Measurements from ENCODE around the gene CDK11A. TPM values are rescaled to one million over a fixed set of nuclear protein-coding genes. Genes with fewer than 3 reads are reported as not detected.
"Not testable (repeated sequence)": the region's sequence is repeated elsewhere in the genome, so short reads cannot be mapped to it uniquely, and the experiment has no call there.

CDK11A gene
- total RNA-seq, 4 donors from 2014 or later: 10.8 to 53.4 (median 23.8) TPM

DNA sequence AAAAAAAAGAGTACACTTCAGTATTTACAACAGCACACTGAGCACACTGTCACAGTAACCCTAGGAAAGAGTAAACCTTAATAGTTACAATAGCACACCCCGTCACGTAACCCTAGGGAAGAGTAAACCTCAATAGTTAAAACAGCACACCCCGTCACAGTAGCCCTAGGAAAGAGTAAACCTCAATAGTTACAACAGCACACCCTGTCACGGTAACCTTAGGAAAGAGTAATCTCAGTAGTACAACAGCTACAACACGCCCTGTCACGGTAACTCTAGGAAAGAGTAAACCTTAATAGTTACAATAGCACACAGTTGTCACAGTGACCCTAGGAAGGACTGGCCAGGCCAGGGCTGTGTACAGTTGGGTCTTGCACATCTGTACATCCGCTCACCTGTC, 3.0 kb downstream of the CDK11A start:
- Histone ChIP-seq H3K9me3 (no peaks in the 10 kb centered on the region), H3K27me3 (no peaks in the 10 kb centered on the region), H3K36me3 (peaks cover 3 to 48% of the 10 kb centered on the region in 2 donors), H3K4me3 (no peak overlapping the region), H3K27ac (no peak overlapping the region), H3K4me1 (peaks cover 0 to 11% (median 0%) of the 10 kb centered on the region in 3 donors)
- WGBS, 2 donors (ENCODE audit: low coverage in 1 of 2): 0 to 68% methylated on average over 1 to 6 of the region's 7 CpGs
- ATAC-seq: no peak
- no peak for TF ChIP-seq POLR2A (IDR thresholded peaks at IDR 0.05)
- TF ChIP-seq, protein P1, sequence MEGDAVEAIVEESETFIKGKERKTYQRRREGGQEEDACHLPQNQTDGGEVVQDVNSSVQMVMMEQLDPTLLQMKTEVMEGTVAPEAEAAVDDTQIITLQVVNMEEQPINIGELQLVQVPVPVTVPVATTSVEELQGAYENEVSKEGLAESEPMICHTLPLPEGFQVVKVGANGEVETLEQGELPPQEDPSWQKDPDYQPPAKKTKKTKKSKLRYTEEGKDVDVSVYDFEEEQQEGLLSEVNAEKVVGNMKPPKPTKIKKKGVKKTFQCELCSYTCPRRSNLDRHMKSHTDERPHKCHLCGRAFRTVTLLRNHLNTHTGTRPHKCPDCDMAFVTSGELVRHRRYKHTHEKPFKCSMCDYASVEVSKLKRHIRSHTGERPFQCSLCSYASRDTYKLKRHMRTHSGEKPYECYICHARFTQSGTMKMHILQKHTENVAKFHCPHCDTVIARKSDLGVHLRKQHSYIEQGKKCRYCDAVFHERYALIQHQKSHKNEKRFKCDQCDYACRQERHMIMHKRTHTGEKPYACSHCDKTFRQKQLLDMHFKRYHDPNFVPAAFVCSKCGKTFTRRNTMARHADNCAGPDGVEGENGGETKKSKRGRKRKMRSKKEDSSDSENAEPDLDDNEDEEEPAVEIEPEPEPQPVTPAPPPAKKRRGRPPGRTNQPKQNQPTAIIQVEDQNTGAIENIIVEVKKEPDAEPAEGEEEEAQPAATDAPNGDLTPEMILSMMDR (IDR thresholded peaks at IDR 0.05): no peak

GRCh38 chr1:1715109-1715883, 8.9 kb downstream of the CDK11A start:
- H3K27me3 ChIP-seq, H3K9me3 ChIP-seq, H3K27ac ChIP-seq, ATAC-seq, H3K4me1 ChIP-seq, H3K4me3 ChIP-seq: not testable (repeated sequence)
- H3K36me3 ChIP-seq: peaks cover 3 to 50% of the 10 kb centered on the region in 2 donors
- WGBS, 2 donors (ENCODE audit: low coverage in 1 of 2): 80% methylated on average over 1 of the region's 18 CpGs; no CpG with 5 or more reads in 1 of the 2 donors

- H3K27ac ChIP-seq, ATAC-seq, H3K9me3 ChIP-seq, H3K4me1 ChIP-seq, H3K27me3 ChIP-seq, H3K4me3 ChIP-seq: not testable (repeated sequence)
- peaks cover 0 to 44% of the 10 kb centered on the region in 2 donors for H3K36me3 ChIP-seq
- no CpG with 5 or more reads among the region's 20 CpGs for WGBS, 2 donors (ENCODE audit: low coverage in 1 of 2)
Measured at GRCh38 chr1:1707897-1708296, 16.3 kb downstream of the CDK11A start.

DNA sequence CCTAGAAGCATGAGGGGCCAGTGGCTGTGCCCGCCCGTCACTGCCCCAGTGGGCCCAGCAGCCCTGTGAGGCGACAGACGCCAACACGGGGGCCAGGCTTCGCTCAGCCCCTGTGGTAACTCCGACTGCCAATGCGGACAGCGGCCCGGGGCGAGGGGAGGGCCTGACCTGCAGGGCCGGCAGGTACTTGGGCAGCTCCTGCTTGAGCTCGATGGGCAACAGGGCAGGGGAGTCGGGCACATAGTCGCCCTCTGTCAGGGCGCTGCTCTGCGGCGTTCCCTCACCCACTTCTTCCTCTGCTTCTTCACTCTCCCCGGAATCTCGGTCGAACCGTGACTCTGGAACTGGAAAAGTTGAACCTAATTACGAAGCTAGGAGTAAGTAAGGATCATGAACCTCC, 16.9 kb downstream of the CDK11A start:
- ATAC-seq, H3K27ac ChIP-seq: not testable (repeated sequence)
- no CpG with 5 or more reads among the region's 23 CpGs for WGBS, 2 donors (ENCODE audit: low coverage in 1 of 2)

DNA sequence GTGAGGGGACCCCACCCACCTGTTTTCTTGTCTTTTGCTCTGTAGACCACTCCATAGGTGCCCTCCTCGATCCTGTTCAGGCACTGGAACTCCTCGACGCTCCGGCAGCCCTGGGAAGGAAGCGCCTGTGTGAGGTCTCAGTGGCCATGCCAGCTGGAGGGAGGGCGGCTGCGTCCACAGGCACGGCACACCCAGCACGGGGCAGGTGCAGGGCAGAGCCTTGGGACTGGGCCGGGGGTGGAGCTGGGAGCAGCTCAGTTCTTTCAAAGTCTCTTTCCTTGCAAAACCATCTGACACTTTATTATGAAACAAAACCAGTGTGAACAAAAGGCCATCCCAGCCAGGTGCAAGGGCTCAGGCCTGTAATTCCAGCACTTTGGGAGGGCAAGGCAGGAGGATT, 18.5 kb downstream of the CDK11A start:
- peaks cover 0 to 44% of the 10 kb centered on the region in 2 donors for H3K36me3 ChIP-seq
- not testable (repeated sequence) for H3K4me3 ChIP-seq
- WGBS, 2 donors (ENCODE audit: low coverage in 1 of 2): no CpG with 5 or more reads among the region's 10 CpGs

More for the DNA sequence above, 16.9 kb downstream of the CDK11A start:
- H3K36me3 ChIP-seq: peaks cover 0 to 44% of the 10 kb centered on the region in 2 donors
- H3K4me3 ChIP-seq, H3K9me3 ChIP-seq, H3K27me3 ChIP-seq, H3K4me1 ChIP-seq: not testable (repeated sequence)

DNA sequence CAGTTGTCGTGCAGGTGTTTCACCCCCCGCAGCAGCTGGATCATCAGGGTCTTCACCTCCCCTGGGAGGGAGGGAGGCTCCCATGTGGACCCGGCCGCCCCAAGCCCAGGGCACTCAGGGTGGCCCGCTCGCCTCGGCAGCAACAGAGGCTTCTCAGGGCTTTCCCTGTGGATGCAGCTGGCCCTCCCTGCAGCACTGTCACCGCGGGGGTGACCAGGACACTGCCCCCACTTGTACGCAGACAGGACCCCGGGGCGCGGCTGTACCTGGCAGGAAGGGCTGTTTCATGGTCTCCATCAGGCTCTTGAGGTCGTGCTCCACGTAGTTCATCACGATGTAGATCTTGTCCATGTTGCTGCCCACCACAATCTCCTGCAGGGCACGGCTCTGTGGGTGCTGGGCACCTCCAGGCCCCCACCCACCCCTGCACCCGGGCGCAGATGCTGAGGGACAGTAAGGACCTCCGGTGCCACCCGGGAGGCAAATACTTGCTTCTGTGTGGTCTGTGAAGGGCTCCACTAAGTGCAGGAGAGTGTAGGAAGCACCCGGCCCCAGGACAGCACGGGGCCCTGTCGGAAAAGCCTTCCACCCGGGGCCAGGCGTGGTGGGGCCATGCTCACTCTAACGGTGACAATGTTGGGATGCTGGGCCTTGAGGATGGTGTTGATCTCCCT, 19.7 kb downstream of the CDK11A start:
- ATAC-seq, H3K9me3 ChIP-seq, H3K4me1 ChIP-seq, H3K27me3 ChIP-seq, H3K27ac ChIP-seq, H3K4me3 ChIP-seq: not testable (repeated sequence)
- no CpG with 5 or more reads among the region's 27 CpGs for WGBS, 2 donors (ENCODE audit: low coverage in 1 of 2)
- peaks cover 0 to 44% of the 10 kb centered on the region in 2 donors for H3K36me3 ChIP-seq

More for the DNA sequence above, 18.5 kb downstream of the CDK11A start:
- ATAC-seq, H3K4me1 ChIP-seq, H3K27ac ChIP-seq, H3K9me3 ChIP-seq, H3K27me3 ChIP-seq: not testable (repeated sequence)

GRCh38 chr1:1703796-1704195, 20.4 kb downstream of the CDK11A start:
- no CpG with 5 or more reads among the region's 22 CpGs for WGBS, 2 donors (ENCODE audit: low coverage in 1 of 2)

DNA sequence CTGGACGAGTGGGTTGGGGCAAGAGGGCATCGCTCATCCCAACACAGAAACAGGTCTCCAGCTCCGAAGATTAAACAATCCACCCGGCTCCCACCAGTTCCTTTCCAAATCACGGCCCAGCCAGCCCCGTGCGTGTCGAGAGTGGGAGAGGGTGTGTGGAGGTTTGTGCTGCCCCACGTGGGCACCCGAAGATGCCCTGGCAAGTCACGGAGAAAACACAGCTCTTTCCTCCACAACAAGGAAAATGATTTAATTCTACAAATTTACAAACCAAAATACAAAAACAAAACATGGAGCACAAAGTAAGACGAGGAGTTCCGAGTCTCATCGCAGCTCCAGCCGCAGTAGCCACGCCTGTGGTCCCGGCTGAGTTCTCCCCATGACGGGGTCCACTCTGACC, 21.7 kb downstream of the CDK11A start:
- no CpG with 5 or more reads among the region's 18 CpGs for WGBS, 2 donors (ENCODE audit: low coverage in 1 of 2)
- not testable (repeated sequence) for H3K27ac ChIP-seq, H3K4me3 ChIP-seq, H3K27me3 ChIP-seq, H3K9me3 ChIP-seq, H3K4me1 ChIP-seq, ATAC-seq
- peaks cover 0 to 34% of the 10 kb centered on the region in 2 donors for H3K36me3 ChIP-seq

More at GRCh38 chr1:1703796-1704195, 20.4 kb downstream of the CDK11A start:
- Histone ChIP-seq H3K27ac (no peak overlapping the region), H3K36me3 (peaks cover 0 to 44% of the 10 kb centered on the region in 2 donors), H3K4me3 (no peak overlapping the region), H3K9me3 (no peaks in the 10 kb centered on the region), H3K4me1 (no peaks in the 10 kb centered on the region), H3K27me3 (no peaks in the 10 kb centered on the region)
- no peak for TF ChIP-seq POLR2A (IDR thresholded peaks at IDR 0.05)
- TF ChIP-seq POLR2AphosphoS5 (IDR thresholded peaks at IDR 0.05): no peak
- TF ChIP-seq, protein P1 (IDR thresholded peaks at IDR 0.05): no peak
- TF ChIP-seq EP300 (IDR thresholded peaks at IDR 0.05): no peak
- ATAC-seq: no peak

DNA sequence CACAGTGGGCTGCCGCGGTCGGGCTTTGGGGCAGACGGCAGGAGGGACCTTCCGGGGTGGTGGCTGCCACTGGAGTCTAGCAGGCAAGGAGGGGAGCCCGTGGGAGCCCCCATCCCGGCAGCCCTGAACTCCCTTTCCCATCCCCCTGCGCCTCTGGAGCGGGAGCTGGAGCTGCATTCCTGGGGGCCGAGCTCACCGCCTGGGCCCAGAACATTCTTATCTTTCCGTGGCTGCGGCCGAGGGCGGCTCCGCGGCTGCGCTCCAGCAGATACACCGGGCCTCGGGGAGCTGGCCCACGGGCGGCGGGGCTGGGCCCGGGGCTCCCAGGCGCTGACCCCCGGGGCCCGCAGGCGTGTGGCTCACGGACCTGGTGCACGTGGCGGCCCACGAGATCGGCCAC, 23.6 kb downstream of the CDK11A start:
- no CpG with 5 or more reads among the region's 33 CpGs for WGBS, 2 donors (ENCODE audit: low coverage in 1 of 2)
- H3K4me1 ChIP-seq, H3K27me3 ChIP-seq, H3K4me3 ChIP-seq, H3K27ac ChIP-seq, H3K9me3 ChIP-seq: not testable (repeated sequence)
- H3K36me3 ChIP-seq: peaks cover 0 to 16% of the 10 kb centered on the region in 2 donors
- peak; percentile 65 for ATAC-seq

- no CpG with 5 or more reads among the region's 45 CpGs for WGBS, 2 donors (ENCODE audit: low coverage in 1 of 2)
- H3K9me3 ChIP-seq, H3K27ac ChIP-seq, H3K4me1 ChIP-seq, ATAC-seq, H3K4me3 ChIP-seq, H3K27me3 ChIP-seq: not testable (repeated sequence)
- peaks cover 0 to 16% of the 10 kb centered on the region in 2 donors for H3K36me3 ChIP-seq
Measured at GRCh38 chr1:1700067-1700466, 24.1 kb downstream of the CDK11A start.

DNA sequence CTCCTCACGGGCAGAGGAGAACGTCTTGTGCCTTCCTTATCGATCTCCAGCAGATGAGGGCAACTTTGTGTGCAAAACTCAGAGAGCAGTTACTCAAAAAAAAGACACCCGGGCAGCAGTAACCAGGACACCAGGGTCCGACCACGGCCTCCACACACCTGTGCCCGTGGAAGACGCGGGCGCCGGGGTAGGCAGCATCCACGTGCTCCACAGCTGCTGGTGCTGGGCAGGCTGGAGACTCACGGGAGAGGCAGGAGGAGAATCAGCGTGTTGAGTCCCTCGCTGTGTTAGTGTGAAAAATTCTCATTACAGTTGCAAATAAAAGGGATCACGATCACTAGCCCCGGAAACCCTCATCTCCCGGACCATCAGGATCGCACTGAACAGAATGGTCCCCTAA, 25.1 kb downstream of the CDK11A start:
- not testable (repeated sequence) for H3K4me3 ChIP-seq, H3K27me3 ChIP-seq, H3K4me1 ChIP-seq, H3K36me3 ChIP-seq, H3K9me3 ChIP-seq, H3K27ac ChIP-seq, ATAC-seq
- WGBS, 2 donors (ENCODE audit: low coverage in 1 of 2): no CpG with 5 or more reads among the region's 19 CpGs

All from gastroesophageal sphincter (tissue), 4 donors.